K562 (cell line): ENCODE data around the gene PLRG1. TPM values are rescaled to one million over a fixed set of nuclear protein-coding genes. Genes with fewer than 3 reads are reported as not detected.

Experiments
- E2F4 ChIP-seq: sonication (generic); formaldehyde crosslinking; IDR thresholded peaks from 2 replicates; pipeline ENCODE4 v1.8.0; 2022; ENCODE audit warnings: mild to moderate bottlenecking, low read depth, missing genetic modification reagents
- TCF7L2 ChIP-seq: fragments of 150-350 bp; IDR thresholded peaks from 2 replicates; pipeline ENCODE4 v1.6.1; 2016; ENCODE audit warnings: low read depth, mild to moderate bottlenecking, low read length, moderate library complexity
- TFE3 ChIP-seq: fragments of 450-650 bp; formaldehyde crosslinking; IDR thresholded peaks from 2 replicates; pipeline ENCODE4 v1.4.0; 2020; ENCODE audit warnings: mild to moderate bottlenecking, mixed read lengths
- ZNF830 ChIP-seq: fragments of 250-450 bp; sonication (Bioruptor Pico); IDR thresholded peaks from 2 replicates; pipeline ENCODE4 v1.5.0; 2021; ENCODE audit warnings: mild to moderate bottlenecking
- polyA plus RNA-seq, 8 experiments: library from polyadenylated mRNA; depleted of rRNA in 4 of 8; stranded (reverse) in 5 of 8; unstranded in 3 of 8; fragments of >200 nt; fragmentation: Nextera tagmentation in 2 of 8; fragmentation: Illumina TruSeq in 1 of 8; extraction: Ambion mirVana in 2 of 8; extraction: Trizol in 1 of 8; gene quantifications; 2 replicates each; pipeline versions ENCODE4 v1.2.1 to v1.2.3, GENCODE V29; 2011 to 2014; ENCODE audit warnings: inconsistent platforms in 1 of 8, missing spikeins in 1 of 8
- total RNA-seq, 7 experiments: library from RNA; depleted of rRNA in 6 of 7; stranded (reverse); fragments of >200 nt in 6 of 7; fragmentation: Illumina TruSeq in 2 of 7; extraction: Trizol in 2 of 7; gene quantifications; 2 replicates each; pipeline versions ENCODE4 v1.2.1 to v1.2.3, GENCODE V29; 2011 to 2021; ENCODE audit warnings: low replicate concordance in 1 of 7
- TF ChIP-seq, protein P1 (sequence below): fragments of 450-650 bp; IDR thresholded peaks from 2 replicates; pipeline ENCODE4 v1.7.0; 2016; ENCODE audit warnings: borderline replicate concordance
- TF ChIP-seq, protein P2 (sequence below), 2 experiments: fragments of 450-650 bp; IDR thresholded peaks; 2 replicates each; pipeline ENCODE4 v1.6.1; 2018; ENCODE audit warnings: mild to moderate bottlenecking in 2 of 2, low read depth in 1 of 2; ENCODE audit not compliant: partially characterized antibody in 2 of 2

Gene PLRG1
- total and polyA plus RNA-seq, 9 of the 15 experiments (the other 6 are each of a cell fraction or from before 2014, with no cell fraction given) = 48.0 to 248 (median 120) TPM

GRCh38 chr4:154507156-154507555 is 43.0 kb downstream of the PLRG1 start (continued):
- TF ChIP-seq ZNF830 = no peak
- no peak for TF ChIP-seq E2F4 (CRISPR knock-in tag)
- no peak for TF ChIP-seq TFE3 (CRISPR knock-in tag)
- TF ChIP-seq TCF7L2 = no peak
- TF ChIP-seq, protein P1, sequence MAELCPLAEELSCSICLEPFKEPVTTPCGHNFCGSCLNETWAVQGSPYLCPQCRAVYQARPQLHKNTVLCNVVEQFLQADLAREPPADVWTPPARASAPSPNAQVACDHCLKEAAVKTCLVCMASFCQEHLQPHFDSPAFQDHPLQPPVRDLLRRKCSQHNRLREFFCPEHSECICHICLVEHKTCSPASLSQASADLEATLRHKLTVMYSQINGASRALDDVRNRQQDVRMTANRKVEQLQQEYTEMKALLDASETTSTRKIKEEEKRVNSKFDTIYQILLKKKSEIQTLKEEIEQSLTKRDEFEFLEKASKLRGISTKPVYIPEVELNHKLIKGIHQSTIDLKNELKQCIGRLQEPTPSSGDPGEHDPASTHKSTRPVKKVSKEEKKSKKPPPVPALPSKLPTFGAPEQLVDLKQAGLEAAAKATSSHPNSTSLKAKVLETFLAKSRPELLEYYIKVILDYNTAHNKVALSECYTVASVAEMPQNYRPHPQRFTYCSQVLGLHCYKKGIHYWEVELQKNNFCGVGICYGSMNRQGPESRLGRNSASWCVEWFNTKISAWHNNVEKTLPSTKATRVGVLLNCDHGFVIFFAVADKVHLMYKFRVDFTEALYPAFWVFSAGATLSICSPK = no peak
- TF ChIP-seq, protein P2, sequence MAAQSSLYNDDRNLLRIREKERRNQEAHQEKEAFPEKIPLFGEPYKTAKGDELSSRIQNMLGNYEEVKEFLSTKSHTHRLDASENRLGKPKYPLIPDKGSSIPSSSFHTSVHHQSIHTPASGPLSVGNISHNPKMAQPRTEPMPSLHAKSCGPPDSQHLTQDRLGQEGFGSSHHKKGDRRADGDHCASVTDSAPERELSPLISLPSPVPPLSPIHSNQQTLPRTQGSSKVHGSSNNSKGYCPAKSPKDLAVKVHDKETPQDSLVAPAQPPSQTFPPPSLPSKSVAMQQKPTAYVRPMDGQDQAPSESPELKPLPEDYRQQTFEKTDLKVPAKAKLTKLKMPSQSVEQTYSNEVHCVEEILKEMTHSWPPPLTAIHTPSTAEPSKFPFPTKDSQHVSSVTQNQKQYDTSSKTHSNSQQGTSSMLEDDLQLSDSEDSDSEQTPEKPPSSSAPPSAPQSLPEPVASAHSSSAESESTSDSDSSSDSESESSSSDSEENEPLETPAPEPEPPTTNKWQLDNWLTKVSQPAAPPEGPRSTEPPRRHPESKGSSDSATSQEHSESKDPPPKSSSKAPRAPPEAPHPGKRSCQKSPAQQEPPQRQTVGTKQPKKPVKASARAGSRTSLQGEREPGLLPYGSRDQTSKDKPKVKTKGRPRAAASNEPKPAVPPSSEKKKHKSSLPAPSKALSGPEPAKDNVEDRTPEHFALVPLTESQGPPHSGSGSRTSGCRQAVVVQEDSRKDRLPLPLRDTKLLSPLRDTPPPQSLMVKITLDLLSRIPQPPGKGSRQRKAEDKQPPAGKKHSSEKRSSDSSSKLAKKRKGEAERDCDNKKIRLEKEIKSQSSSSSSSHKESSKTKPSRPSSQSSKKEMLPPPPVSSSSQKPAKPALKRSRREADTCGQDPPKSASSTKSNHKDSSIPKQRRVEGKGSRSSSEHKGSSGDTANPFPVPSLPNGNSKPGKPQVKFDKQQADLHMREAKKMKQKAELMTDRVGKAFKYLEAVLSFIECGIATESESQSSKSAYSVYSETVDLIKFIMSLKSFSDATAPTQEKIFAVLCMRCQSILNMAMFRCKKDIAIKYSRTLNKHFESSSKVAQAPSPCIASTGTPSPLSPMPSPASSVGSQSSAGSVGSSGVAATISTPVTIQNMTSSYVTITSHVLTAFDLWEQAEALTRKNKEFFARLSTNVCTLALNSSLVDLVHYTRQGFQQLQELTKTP (IDR thresholded peaks at IDR 0.05; ENCODE audit: low read depth in 1 of 2, partially characterized antibody in 2 of 2) = no peak
